Right forelimb (tissue), 1 donor: ENCODE results near the gene ULK4.
"Not testable (repeated sequence)": the region's sequence is repeated elsewhere in the genome, so short reads cannot be mapped to it uniquely, and the experiment has no call there.

Experiments
- DNase-seq: peaks from one replicate; pipeline ENCODE4 v3.0.0-alpha.2; 2018

Gene ULK4

GRCh38 chr3:41749988-41750387 is 211.9 kb downstream of the ULK4 start:
- no peak for DNase-seq

GRCh38 chr3:41746215-41746614 is 215.7 kb downstream of the ULK4 start:
- DNase-seq, result no peak

GRCh38 chr3:41742121-41742520 is 219.8 kb downstream of the ULK4 start:
- no peak for DNase-seq

- DNase-seq, result no peak
These were observed 221.5 kb downstream of the ULK4 start for GRCh38 chr3:41740374-41740886.

- no peak for DNase-seq
These were observed 235.0 kb downstream of the ULK4 start for GRCh38 chr3:41726891-41727290.

- no peak for DNase-seq
These were observed 244.3 kb downstream of the ULK4 start for GRCh38 chr3:41717641-41718040.

- DNase-seq, result no peak
These were observed 245.4 kb downstream of the ULK4 start for GRCh38 chr3:41716471-41716870.

GRCh38 chr3:41715376-41715775 is 246.5 kb downstream of the ULK4 start:
- no peak for DNase-seq

- no peak for DNase-seq
These were observed 250.3 kb downstream of the ULK4 start for GRCh38 chr3:41711651-41712050.

- no peak for DNase-seq
These were observed 251.1 kb downstream of the ULK4 start for GRCh38 chr3:41710646-41711388.

GRCh38 chr3:41709213-41709612 is 252.7 kb downstream of the ULK4 start:
- DNase-seq, result not testable (repeated sequence)

- no peak for DNase-seq
These were observed 253.7 kb downstream of the ULK4 start for GRCh38 chr3:41708176-41708575.

GRCh38 chr3:41705893-41706292 is 256.0 kb downstream of the ULK4 start:
- no peak for DNase-seq

GRCh38 chr3:41701191-41701698 is 260.7 kb downstream of the ULK4 start:
- DNase-seq, result no peak

GRCh38 chr3:41700155-41700554 is 261.7 kb downstream of the ULK4 start:
- DNase-seq, result no peak

- no peak for DNase-seq
These were observed 263.0 kb downstream of the ULK4 start for GRCh38 chr3:41698898-41699297.

GRCh38 chr3:41697702-41698101 is 264.2 kb downstream of the ULK4 start:
- DNase-seq, result no peak

GRCh38 chr3:41695806-41696205 is 266.1 kb downstream of the ULK4 start:
- not testable (repeated sequence) for DNase-seq

- DNase-seq, result no peak
These were observed 268.1 kb downstream of the ULK4 start for GRCh38 chr3:41693799-41694198.

- DNase-seq, result no peak
These were observed 270.9 kb downstream of the ULK4 start for GRCh38 chr3:41690766-41691563.

- no peak for DNase-seq
These were observed 273.1 kb downstream of the ULK4 start for GRCh38 chr3:41688595-41689380.

- no peak for DNase-seq
These were observed 276.8 kb downstream of the ULK4 start for GRCh38 chr3:41684797-41685735.
